Measurements from ENCODE around the gene CPA3. TPM values are rescaled to one million over a fixed set of nuclear protein-coding genes. Genes with fewer than 3 reads are reported as not detected.

CPA3 gene
- total and polyA plus RNA-seq, 2 donors (not counting 1 experiment from before 2014, with no cell fraction given), result not detected

DNA sequence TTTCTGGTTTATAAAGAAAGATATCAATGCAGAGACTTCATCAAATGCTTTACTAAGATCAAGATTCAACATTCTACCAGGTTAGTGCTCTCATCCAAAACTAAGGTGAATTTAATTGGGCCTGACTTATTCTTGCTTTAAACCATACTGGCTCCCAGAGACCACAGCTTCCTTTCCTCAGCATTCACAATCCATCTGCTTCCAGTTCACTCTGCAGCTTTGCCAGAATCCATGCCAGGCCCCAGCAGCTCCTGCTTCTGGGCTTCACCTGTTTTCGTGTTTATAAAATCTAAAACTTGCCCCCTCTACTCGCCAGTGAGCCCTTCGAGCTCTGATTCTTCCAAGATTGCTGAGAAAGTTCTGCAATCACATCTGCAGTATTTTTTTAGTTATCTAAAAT is 35.2 kb upstream of the CPA3 start:
- DNase-seq (no peak), ATAC-seq (ENCODE audit: low read depth) (no peak)
- 100% methylated on average over 3 of the region's 3 CpGs for WGBS (ENCODE audit: insufficient coverage)
- no peak overlapping the region for H3K9ac ChIP-seq (ENCODE audit: low read length)
- H3K9me3 ChIP-seq (ENCODE audit: control extremely low read depth in 1 of 3, control insufficient read depth in 2 of 3, insufficient read depth in 1 of 3, low read length in 2 of 3), result no peaks in the 10 kb centered on the region
- ChIA-PET POLR2A (no interaction called here), CTCF (interaction anchor here (1.8 kb wide), 1 partner anchor 8 kb away, joined by 4 read pairs; no protein-coding TSS in a partner anchor)
- no peak for TF ChIP-seq EZH2 (IDR thresholded peaks at IDR 0.05; ENCODE audit: borderline replicate concordance, insufficient read depth, low read depth, low read length, poor library complexity, severe bottlenecking)
- TF ChIP-seq, protein P1, sequence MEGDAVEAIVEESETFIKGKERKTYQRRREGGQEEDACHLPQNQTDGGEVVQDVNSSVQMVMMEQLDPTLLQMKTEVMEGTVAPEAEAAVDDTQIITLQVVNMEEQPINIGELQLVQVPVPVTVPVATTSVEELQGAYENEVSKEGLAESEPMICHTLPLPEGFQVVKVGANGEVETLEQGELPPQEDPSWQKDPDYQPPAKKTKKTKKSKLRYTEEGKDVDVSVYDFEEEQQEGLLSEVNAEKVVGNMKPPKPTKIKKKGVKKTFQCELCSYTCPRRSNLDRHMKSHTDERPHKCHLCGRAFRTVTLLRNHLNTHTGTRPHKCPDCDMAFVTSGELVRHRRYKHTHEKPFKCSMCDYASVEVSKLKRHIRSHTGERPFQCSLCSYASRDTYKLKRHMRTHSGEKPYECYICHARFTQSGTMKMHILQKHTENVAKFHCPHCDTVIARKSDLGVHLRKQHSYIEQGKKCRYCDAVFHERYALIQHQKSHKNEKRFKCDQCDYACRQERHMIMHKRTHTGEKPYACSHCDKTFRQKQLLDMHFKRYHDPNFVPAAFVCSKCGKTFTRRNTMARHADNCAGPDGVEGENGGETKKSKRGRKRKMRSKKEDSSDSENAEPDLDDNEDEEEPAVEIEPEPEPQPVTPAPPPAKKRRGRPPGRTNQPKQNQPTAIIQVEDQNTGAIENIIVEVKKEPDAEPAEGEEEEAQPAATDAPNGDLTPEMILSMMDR (IDR thresholded peaks at IDR 0.05), result no peak
- no peaks in the 10 kb centered on the region for H3K36me3 ChIP-seq (replicated peaks in 1 of 2; ENCODE audit: control extremely low read depth in 1 of 2, control insufficient read depth in 1 of 2, extremely low read depth in 1 of 2, insufficient read depth in 2 of 2, low read length in 1 of 2)
- Mint-ChIP-seq H3K4me3 (no peak overlapping the region), H3K4me1 (no peaks in the 10 kb centered on the region), H3K27ac (no peak overlapping the region), H3K27me3 (peaks cover 4% of the 10 kb centered on the region), H3K9me3 (ENCODE audit: insufficient read depth) (no peaks in the 10 kb centered on the region)
- no peak overlapping the region for H3K27ac ChIP-seq (ENCODE audit: low read length in 2 of 2)
- intact Hi-C loops (cut with micrococcal nuclease), result no loop called here
- H3K4me2 ChIP-seq (replicated peaks; ENCODE audit: low read depth, low read length, poor library complexity, severe bottlenecking), result no peak overlapping the region
- H3K79me2 ChIP-seq (ENCODE audit: control insufficient read depth, insufficient read depth, low read length), result no peaks in the 10 kb centered on the region
- H3K4me1 ChIP-seq (ENCODE audit: control insufficient read depth in 2 of 2, insufficient read depth in 2 of 2, low read length in 2 of 2), result no peaks in the 10 kb centered on the region
- no peak overlapping the region for H3K4me3 ChIP-seq (ENCODE audit: control extremely low read depth in 1 of 5, extremely low read depth in 1 of 5, insufficient read depth in 1 of 5, low read depth in 2 of 5, low read length in 4 of 5)
- no peak overlapping the region for H2AFZ ChIP-seq (ENCODE audit: insufficient read depth, low read depth, low read length, poor library complexity, severe bottlenecking)
- no peaks in the 10 kb centered on the region for H4K20me1 ChIP-seq (ENCODE audit: control insufficient read depth, insufficient read depth, low read length, poor library complexity, severe bottlenecking)
- H3K27me3 ChIP-seq (replicated peaks in 1 of 4; ENCODE audit: control extremely low read depth in 1 of 4, control insufficient read depth in 3 of 4, insufficient read depth in 4 of 4, low read length in 3 of 4), result no peaks in the 10 kb centered on the region

DNA sequence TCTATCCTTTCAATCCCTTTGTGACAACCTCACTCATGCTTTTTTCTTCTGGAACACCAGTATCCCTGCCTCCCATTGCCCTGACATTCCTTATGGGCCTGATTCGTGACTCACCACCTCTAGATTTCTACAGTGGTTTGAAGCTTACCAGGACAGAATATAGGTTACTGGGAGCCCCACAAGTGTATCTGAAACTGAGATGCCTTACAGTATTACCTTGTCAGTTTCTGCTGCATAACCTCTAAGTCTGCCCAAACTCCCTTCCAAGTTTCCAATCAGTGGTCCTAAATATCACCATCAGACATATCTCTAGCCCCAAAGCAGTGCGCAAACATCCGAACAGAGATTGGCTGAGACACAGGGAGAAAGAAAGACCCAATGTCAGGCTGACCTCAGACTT is 31.9 kb upstream of the CPA3 start:
- H4K20me1 ChIP-seq (ENCODE audit: control insufficient read depth, insufficient read depth, low read length, poor library complexity, severe bottlenecking), result no peaks in the 10 kb centered on the region
- H3K4me1 ChIP-seq (ENCODE audit: control insufficient read depth in 2 of 2, insufficient read depth in 2 of 2, low read length in 2 of 2), result no peaks in the 10 kb centered on the region
- no peak overlapping the region for H3K9ac ChIP-seq (ENCODE audit: low read length)
- Mint-ChIP-seq H3K4me3 (no peak overlapping the region), H3K4me1 (no peaks in the 10 kb centered on the region), H3K9me3 (ENCODE audit: insufficient read depth) (no peaks in the 10 kb centered on the region), H3K27me3 (no peaks in the 10 kb centered on the region), H3K27ac (no peak overlapping the region)
- ChIA-PET POLR2A (no interaction called here), CTCF (no interaction called here)
- no peaks in the 10 kb centered on the region for H3K9me3 ChIP-seq (ENCODE audit: control extremely low read depth in 1 of 3, control insufficient read depth in 2 of 3, insufficient read depth in 1 of 3, low read length in 2 of 3)
- no peaks in the 10 kb centered on the region for H3K36me3 ChIP-seq (replicated peaks in 1 of 2; ENCODE audit: control extremely low read depth in 1 of 2, control insufficient read depth in 1 of 2, extremely low read depth in 1 of 2, insufficient read depth in 2 of 2, low read length in 1 of 2)
- no peak overlapping the region for H3K4me3 ChIP-seq (ENCODE audit: control extremely low read depth in 1 of 5, extremely low read depth in 1 of 5, insufficient read depth in 1 of 5, low read depth in 2 of 5, low read length in 4 of 5)
- ATAC-seq (ENCODE audit: low read depth) (no peak), DNase-seq (no peak)
- 75% methylated on average over 1 of the region's 3 CpGs for WGBS (ENCODE audit: insufficient coverage)
- TF ChIP-seq, protein P1 (IDR thresholded peaks at IDR 0.05), result no peak
- no peak for TF ChIP-seq EZH2 (IDR thresholded peaks at IDR 0.05; ENCODE audit: borderline replicate concordance, insufficient read depth, low read depth, low read length, poor library complexity, severe bottlenecking)
- H2AFZ ChIP-seq (ENCODE audit: insufficient read depth, low read depth, low read length, poor library complexity, severe bottlenecking), result no peak overlapping the region
- no peak overlapping the region for H3K27ac ChIP-seq (ENCODE audit: low read length in 2 of 2)
- no peaks in the 10 kb centered on the region for H3K27me3 ChIP-seq (replicated peaks in 1 of 4; ENCODE audit: control extremely low read depth in 1 of 4, control insufficient read depth in 3 of 4, insufficient read depth in 4 of 4, low read length in 3 of 4)
- intact Hi-C loops (cut with micrococcal nuclease), result no loop called here
- no peaks in the 10 kb centered on the region for H3K79me2 ChIP-seq (ENCODE audit: control insufficient read depth, insufficient read depth, low read length)
- H3K4me2 ChIP-seq (replicated peaks; ENCODE audit: low read depth, low read length, poor library complexity, severe bottlenecking), result no peak overlapping the region
